Activated T-cell treated with anti-CD3 and anti-CD28 coated beads for 48 hours (primary cell): ENCODE measurements around the gene ICAM2.

Experiments used
- DNase-seq: peaks from one replicate; pipeline ENCODE4 v3.0.0-alpha.2; 2020; ENCODE audit warnings: low read depth

Gene ICAM2

DNA sequence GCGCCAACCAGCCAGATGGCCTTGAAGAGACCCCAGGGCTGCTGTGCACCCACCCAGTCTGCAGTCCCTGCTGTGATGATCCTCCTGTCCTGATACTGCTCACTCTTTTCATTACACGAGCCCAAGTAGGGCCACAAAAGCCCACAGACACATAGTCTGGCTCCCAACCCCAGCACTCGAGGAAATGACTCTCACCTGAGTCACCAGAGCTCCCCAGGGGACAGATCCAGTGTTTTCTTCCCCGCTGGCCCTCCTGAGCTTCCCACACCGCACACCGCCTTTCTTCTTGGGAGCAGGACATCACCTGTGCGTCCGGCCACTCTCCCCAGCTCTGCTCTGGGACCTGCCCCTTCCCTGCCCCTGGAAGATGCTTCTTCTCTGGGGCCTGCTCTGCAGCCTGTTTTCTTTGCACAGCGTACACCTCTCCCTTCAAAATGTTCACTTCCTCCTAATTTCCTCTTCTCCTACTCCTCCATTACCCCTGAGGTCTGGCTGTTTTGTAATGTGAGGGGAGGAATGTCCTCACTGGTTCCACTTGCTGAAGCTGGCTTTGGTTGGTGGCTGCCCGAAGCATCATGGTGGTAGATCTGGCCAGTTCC lies 45.7 kb downstream of the ICAM2 start:
- no peak for DNase-seq

DNA sequence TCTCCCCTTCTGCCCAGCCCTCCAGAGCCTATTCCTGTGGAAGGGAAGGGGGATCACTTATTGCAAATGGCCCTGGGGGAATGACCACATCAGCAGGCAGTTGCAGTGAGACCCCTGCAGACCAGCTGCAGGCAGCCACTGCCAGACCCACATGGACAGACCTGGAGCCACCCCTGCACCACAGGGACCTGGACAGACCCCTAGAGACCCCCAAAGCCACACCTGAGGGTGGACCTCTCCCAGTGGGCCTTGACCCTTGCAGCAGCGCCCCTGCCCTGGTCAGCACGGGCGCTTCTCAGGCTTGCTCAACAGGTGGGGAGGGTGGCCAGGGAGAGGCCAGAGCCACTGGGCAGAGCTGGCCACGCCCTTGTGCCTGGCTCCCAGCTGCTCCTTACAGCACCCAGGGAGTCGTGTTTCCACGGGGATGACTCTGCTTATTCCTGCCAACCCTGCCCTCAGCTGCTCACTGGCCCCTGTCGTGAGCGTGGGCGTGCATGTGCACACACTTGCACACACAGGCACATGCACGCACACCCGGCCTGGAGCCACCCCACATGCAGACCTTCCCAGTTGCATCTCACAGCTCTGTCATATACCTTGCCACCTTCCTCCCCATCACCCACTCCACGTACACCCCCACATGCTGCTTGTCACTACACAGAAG lies 46.4 kb downstream of the ICAM2 start:
- no peak for DNase-seq

DNA sequence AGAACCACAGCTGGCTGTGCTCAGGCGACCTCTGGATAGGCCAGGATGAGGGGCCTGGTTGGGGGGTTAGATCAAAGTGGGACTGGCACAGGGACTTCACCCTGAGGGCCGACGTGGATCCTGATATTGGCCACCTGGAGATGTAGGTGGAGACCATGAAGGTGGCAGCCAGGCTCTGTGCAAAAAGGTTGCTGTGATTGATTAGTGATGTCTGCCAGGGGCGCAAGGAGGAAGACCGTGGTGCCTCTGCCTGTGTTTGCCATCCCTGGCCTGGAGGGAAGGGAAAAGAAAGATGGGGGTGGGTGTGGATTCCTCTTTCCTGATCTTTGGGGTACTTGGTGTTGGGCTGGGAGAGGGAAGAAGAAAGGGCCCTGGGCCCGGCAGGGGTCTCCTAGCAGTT lies 47.2 kb downstream of the ICAM2 start:
- no peak for DNase-seq

DNA sequence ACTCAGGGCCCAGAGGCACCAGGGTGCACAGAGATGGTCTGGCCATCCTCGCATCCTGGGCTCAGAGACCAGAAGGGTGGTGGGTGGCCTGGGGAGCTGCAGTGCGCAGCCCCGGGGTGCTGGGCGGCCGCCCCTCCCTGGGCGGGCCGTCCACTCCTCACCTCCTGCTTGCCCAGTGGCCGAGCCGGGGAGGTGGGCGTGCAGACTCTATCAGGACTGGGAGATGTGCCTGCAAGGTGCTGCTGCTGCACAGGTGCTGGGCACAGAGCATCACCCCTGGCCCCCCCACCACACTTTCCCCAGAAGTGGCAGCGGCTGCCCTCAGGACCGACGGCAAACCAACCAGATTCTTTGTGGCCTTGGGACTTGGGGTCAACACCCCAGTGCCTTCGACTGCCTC lies 47.6 kb downstream of the ICAM2 start, which contains the start of gene SCN4A:
Gene SCN4A, minus strand, starts transcription at position 123 of the 400 bp plus-strand sequence. Its CDS starts 77 bp downstream, at position 46.
- DNase-seq = no peak

DNA sequence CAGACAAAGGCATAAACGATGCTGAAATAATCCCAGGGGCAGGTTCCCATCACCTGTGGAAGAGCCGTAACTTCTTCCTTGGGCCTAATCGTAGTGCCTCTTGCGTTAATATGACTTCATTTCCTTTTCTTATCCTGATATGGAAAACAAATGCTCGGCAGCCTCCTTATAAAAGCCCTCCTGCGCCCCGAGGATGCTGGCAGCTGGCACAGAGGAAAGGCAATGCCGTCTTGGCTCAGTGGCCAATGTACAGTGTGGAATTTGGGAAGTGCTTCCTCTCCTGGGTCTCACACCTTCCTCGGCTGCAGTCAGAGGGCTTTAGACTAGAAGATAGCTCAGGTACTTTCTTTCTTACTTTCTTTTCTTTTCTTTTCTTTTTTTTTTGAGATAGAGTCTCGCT lies 51.2 kb downstream of the ICAM2 start:
- DNase-seq = no peak

DNA sequence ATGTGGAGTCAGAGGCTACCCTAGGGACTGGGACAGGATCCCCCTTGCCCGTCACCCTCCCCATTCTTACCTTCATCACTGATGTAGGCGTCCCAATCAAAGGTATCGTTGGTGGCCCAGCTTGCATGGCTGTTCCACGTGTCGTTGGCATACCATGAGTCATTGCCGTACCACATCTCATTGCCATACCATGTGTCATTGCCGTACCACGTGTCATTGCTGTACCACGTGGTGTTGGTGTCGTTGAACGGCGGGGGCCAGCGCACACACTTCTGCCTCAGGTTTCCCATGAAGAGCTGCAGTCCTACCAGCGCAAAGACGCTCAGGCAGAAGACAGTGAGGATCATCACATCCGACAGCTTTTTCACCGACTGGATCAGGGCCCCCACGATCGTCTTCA lies 52.5 kb downstream of the ICAM2 start:
- DNase-seq = no peak

DNA sequence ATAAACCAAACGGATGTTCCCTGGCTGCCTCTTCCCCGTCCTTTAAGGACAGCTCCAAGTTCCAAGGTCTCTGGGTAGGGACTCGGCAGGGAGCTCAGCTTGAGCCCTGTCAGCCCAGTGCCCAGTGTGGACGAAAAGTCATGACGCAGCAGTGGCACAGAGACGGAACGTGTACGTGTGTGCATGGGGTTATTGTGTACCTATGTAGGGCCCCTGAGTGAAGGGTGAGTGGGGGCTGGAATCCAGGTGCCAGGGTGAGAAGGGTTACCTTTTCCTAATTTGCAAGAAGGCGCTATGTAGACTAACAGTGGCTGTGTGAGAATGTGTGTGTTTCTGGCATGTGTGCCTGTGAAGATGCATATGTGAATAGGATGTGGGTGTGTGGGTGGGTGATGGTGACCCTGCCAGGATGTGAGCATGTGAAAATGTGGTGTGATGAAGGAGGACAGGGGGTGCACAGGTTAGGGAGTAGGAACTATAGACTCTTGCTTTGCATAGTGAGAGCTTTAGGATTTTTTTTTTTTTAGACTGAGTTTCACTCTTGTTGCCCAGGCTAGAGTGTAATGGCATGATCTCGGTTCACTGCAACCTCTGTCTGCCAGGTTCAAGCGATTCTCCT lies 53.7 kb downstream of the ICAM2 start:
- DNase-seq = no peak

DNA sequence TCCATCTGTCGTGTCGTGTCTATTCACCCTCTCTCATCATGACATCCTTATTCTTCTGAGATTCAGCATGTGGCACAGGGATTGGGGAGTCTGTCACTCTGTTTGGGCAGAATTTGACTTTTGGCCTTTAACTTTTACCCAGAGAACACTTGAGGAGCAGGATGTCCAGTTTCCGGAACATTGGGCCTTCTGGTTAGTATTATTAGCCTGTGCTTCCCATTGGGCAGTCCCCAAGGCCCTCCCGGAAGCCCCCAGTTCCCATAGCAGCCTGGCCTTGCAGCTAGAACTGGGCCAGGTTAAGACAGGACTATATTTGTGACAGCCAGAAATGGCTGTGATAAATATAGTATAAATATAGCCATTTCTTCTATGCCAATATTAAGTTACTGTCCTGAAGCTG lies 57.3 kb downstream of the ICAM2 start:
- no peak for DNase-seq

DNA sequence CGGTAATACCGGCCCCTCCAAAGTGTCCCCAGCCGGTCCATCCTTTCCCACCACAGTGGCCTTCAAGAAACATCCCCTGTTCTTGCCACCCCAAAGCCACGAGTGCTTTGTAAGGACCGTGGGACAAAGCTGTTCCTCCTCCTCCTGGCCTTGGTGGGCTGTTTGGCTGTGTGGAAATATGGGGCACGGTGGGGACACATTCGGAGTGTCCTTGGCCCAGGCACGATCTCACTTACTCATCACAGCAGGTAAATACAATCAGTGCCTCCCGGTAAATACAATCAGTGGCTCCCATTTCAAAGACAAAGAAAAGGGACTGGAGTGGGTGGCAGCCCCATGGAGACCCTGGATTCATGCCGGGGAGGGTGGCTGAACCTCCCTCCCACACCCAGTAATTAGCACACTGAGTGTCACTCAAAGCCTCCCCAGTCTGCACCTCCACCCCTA lies 58.1 kb downstream of the ICAM2 start:
- no peak for DNase-seq

DNA sequence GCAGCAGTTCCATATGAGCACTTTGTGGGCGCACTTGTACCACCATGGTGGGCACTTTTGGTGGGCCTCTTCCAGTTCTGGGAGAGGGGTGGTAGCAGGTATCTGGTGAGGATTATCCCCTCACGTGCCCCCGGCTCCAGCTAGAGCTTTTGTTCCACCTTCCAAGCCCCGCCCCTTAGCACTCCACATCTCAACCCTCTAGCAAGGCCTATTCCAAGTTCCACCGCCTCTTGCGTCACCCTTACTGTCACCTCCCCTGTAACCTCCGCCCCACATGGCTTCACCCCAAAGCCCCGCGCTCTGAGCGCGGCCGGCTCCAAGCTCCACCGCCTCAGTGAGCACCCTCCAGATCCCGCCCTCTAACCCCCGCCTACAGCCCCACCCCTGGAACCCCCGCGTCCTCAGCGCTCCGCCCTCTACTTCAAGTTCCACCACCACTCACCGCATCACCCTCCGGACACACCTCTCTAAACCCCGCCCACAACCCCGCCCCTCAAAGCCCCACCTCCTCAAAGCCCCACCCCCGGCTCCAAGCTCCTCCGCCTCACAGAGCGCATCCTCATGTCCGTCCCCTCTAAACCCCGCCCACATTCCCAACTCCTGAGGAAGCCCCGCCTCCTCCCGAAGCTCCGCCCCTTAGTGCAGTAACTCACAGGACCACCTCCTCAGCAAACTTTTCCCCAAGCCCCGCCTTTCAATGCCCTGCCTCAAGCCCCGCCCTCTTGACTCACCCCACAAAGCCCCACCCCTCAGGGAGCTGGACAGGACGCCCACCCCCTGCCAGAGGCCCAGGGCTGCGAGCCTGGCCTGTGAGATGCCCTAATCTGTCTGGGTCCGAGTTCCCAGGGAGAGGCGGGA lies 58.8 kb downstream of the ICAM2 start:
- DNase-seq = peak; percentile 43

DNA sequence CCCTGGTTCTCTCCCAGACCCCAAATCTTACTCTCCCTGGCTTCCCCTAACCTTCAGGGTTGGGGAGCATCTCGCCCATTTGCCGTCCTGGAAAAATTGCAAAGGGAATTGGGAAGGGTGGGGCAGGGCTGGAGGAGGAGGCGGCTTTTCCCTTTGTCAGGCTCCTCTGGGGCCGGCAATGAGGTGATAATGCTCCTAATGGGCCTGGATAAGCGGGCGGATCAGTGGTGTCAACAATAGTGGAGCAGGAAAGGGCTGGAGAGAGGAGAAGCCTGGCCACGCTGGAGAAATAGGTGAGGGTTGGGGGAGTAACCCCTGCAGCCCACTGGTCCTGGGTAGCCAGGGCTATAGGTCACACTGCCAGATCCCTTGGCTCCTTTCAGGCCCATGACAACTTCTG lies 60.0 kb downstream of the ICAM2 start:
- DNase-seq = no peak

DNA sequence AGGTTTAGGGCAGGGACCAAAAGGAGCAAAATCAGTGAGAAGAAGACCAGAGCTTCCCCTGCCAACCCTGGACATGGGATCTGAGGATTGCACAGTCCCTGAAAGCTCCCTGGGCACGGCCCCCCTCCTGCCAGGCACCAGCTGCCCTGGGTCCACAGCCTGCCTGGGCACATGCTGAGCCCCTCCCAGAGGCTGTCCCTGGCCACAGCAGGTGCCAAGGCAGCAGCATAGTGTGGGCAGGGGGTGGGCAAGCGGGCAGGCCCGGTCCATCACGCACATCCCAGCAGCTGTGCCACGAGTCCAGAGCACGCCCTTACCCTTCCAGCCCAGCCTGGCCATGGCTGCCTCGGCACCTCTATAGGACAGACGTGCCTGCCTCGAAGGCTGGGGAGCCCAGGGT lies 60.4 kb downstream of the ICAM2 start:
- DNase-seq = no peak

DNA sequence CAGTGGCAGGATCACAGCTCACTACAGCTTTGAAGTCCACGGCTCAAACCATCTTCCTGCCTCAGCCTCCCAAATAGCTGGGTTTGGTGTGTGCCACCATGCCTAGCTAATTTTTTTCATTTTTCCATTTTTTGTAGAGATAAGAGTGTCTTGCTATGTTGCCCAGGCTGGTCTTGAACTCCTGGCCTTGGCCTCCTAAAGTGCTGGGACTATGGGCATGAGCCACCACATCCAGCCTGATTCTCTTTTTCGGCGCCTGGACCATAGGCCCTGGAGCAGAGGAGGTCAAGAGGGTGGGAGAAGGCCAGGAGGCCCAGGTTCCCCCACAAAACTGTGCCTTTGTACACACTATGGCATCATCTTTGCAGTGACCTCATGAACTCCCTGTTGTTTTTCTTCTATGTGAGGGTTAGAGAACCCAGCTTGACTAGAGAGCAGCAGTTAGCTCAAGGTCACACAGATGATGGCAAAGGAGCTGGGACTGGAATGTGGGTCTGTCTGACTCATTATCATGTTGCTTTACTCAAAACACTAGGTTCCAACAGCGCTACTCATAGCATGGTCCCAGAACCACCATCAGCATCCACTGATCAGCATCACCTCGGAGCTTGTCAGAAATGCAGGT lies 64.0 kb downstream of the ICAM2 start:
- DNase-seq = no peak

DNA sequence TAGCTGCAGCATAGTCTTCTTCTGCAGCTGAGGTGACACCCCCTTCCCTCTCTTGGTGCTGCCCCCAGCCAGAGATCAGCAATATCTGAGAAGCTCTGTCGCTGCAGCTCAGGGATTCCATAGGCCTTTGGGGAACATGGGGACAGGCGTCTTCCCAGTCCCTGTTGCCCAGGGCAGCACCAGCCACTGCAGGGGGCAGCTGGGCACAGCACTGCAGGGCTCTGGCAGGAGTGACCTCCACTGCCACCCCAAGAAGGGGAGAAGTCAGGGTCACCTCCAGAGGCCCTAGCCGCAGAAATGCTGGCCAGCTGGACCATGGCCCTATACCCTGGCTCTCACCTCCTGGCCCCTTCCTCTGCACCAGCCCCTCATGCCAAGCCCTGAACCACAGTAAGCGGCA lies 64.6 kb downstream of the ICAM2 start:
- DNase-seq = no peak

DNA sequence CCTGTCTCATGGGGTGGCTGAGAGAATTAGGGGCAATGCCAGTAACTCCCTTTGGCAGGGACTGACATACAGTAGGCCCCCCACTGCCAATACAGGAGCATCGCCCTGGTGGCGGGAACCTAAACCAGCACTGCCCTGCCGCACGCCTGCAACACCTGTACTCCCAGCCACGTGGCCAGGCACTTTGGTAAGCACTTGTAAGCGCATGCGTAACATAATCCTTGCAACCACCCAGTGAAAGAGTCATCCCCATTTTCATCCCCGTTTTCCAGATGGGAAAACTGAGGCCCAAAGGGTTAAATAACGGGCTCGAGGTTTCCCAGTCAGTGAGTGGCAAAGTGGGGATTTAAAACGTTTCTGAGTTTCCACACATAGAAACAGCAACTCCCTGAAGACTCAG lies 65.2 kb downstream of the ICAM2 start:
- DNase-seq = no peak

DNA sequence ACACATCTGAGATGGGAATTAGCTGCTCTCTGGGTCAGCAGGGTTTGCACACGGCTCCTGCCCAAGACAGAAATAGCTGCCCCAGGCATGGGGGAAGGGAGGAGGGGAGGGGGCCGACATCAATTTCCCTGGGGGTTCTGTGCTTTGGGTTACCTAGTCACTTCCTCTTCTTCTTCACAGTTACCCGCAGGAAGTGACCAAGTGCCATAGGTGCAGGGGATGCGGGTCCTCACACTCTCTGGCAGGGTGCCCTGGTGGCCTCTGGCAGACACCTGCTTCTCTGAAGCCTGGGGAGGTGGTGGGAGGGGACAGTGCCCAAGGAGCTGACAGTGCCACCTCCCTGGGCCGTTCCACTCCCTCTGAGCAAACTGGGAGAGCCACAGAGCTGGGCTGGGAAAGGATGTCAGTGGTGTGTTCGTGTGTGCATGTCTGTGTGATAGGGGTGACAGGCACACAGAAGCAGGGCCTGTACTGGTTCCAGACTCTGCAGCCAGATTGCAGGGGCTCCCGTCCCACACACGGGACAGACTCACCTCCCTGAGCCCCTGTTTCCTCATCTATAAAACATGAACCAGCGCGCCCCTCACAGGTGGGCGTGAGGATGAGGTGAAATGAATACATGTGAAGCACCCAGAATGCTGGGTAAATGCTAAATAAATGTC lies 65.9 kb downstream of the ICAM2 start:
- DNase-seq = no peak
